Bronchial epithelial cell (primary cell): ENCODE results near the gene PLPPR1. TPM values are rescaled to one million over a fixed set of nuclear protein-coding genes. Genes with fewer than 3 reads are reported as not detected.

ENCODE experiments used
- DNase-seq: peaks from one replicate; pipeline ENCODE4 v3.0.0-alpha.2; 2010; ENCODE audit warnings: low read depth
- FAIRE-seq: peaks from 2 replicates; lab custom pipeline; 2011; peaks lifted over from hg19 to GRCh38; lab: Jason Lieb, UNC
- H3K27me3 ChIP-seq: 2 replicates; pipeline ENCODE4 v1.5.1; 2011; ENCODE audit warnings: low read length; ENCODE audit not compliant: control insufficient read depth, insufficient read depth
- H3K36me3 ChIP-seq: 2 replicates; pipeline ENCODE4 v1.5.1; 2011; ENCODE audit warnings: low read length; ENCODE audit not compliant: control insufficient read depth, insufficient read depth
- H3K4me3 ChIP-seq: 2 replicates; pipeline ENCODE4 v1.5.1; 2011; ENCODE audit warnings: mild to moderate bottlenecking, low read depth, low read length, control low read depth
- total RNA-seq: library from RNA; depleted of rRNA; stranded (reverse); fragments of >200 nt; gene quantifications from 2 replicates; pipeline ENCODE4 v1.2.1, GENCODE V29; 2014
- TF ChIP-seq, protein P1 (sequence below): IDR thresholded peaks from 2 replicates; pipeline ENCODE4 v1.5.1; 2011; ENCODE audit warnings: mild to moderate bottlenecking, moderate library complexity, low read length, control low read depth, inconsistent platforms; ENCODE audit not compliant: insufficient read depth, severe bottlenecking

The PLPPR1 gene
- total RNA-seq, 1 donor from 2014 or later: not detected

- Histone ChIP-seq H3K36me3 (no peaks in the 10 kb centered on the region), H3K27me3 (no peaks in the 10 kb centered on the region), H3K4me3 (no peak overlapping the region)
- TF ChIP-seq, protein P1, sequence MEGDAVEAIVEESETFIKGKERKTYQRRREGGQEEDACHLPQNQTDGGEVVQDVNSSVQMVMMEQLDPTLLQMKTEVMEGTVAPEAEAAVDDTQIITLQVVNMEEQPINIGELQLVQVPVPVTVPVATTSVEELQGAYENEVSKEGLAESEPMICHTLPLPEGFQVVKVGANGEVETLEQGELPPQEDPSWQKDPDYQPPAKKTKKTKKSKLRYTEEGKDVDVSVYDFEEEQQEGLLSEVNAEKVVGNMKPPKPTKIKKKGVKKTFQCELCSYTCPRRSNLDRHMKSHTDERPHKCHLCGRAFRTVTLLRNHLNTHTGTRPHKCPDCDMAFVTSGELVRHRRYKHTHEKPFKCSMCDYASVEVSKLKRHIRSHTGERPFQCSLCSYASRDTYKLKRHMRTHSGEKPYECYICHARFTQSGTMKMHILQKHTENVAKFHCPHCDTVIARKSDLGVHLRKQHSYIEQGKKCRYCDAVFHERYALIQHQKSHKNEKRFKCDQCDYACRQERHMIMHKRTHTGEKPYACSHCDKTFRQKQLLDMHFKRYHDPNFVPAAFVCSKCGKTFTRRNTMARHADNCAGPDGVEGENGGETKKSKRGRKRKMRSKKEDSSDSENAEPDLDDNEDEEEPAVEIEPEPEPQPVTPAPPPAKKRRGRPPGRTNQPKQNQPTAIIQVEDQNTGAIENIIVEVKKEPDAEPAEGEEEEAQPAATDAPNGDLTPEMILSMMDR: no peak
- peak; percentile 75 for FAIRE-seq
- peak; percentile 45 for DNase-seq
Observed at GRCh38 chr9:101312661-101313060, 284.1 kb downstream of the PLPPR1 start.

- H3K36me3 ChIP-seq: no peaks in the 10 kb centered on the region
- DNase-seq (no peak), FAIRE-seq (no peak)
- H3K4me3 ChIP-seq: no peak overlapping the region
- no peaks in the 10 kb centered on the region for H3K27me3 ChIP-seq
- TF ChIP-seq, protein P1: no peak
Observed at GRCh38 chr9:101315112-101315450, 286.6 kb downstream of the PLPPR1 start.

GRCh38 chr9:101317735-101318134 is 289.2 kb downstream of the PLPPR1 start:
- H3K27me3 ChIP-seq: no peaks in the 10 kb centered on the region
- H3K36me3 ChIP-seq: no peaks in the 10 kb centered on the region
- TF ChIP-seq, protein P1: no peak
- FAIRE-seq (no peak), DNase-seq (no peak)
- no peak overlapping the region for H3K4me3 ChIP-seq

DNA sequence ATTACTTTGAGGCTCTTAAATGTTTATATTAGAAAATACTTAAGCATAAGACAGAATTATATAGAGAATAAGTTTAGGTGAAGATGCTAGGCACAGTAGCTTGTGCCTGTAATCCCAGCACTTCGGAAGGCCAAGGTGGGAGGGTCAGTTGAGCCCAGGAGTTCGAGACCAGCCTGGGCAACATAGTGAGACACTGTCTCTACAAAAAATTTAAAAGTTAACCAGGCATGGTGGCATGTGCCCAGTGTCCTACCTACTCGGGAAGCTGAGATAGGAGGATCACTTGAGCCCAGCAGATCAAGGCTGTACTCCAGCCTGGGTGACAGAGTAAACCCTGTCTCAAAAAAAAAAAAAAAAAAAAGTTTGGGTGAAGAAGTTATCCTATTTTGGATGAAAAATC is 294.6 kb downstream of the PLPPR1 start:
- DNase-seq (no peak), FAIRE-seq (no peak)
- Histone ChIP-seq H3K36me3 (no peaks in the 10 kb centered on the region), H3K27me3 (no peaks in the 10 kb centered on the region), H3K4me3 (no peak overlapping the region)
- TF ChIP-seq, protein P1: no peak

DNA sequence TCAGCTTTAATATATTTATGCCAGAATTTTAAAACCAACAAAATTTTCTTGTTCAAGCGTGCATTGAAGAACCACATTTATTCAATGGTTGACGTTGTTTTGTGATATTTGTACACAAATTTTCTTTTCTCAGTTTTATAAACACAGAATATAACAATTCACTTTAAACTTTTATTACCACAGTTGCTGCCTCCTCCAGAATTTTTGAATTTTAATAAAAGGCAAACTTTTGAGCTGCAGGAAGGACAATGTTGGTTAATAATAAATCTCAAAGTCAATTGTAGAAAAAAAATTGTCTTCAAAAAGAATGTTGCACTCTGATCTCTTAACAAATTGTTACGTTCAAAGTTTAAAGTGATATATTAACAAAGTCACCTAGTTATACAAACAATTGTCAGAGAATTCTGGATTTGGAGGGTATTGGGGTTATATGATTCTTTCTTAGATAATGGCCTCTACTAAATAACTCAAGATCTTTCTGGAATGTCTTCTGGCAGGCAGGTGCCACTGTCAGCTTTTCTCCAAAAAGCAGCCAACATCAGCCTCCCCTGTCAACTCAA is 295.8 kb downstream of the PLPPR1 start:
- TF ChIP-seq, protein P1: no peak
- no peak overlapping the region for H3K4me3 ChIP-seq
- DNase-seq: no peak
- no peaks in the 10 kb centered on the region for H3K36me3 ChIP-seq
- no peak for FAIRE-seq
- H3K27me3 ChIP-seq: no peaks in the 10 kb centered on the region

DNA sequence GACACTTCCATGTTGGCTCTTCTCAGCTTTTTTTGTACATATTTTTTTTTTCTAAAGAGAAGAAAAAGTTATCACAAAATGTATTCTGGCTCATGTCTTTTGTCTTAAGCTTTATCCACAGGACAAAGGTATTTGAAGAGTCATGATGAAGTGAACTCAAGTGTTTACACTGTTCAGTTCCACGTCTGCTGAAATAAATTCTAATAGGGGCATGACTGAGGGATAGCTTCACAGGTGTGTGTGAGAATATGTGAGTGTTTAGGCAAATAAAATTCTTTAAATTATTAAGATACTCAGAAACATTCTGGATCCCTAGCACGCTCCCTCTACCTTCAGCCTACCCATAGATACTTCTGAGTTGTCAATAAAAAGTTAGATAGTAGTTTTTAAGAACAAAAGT is 296.5 kb downstream of the PLPPR1 start:
- H3K36me3 ChIP-seq: no peaks in the 10 kb centered on the region
- no peaks in the 10 kb centered on the region for H3K27me3 ChIP-seq
- FAIRE-seq: no peak
- DNase-seq: no peak
- TF ChIP-seq, protein P1: no peak
- no peak overlapping the region for H3K4me3 ChIP-seq
